ENCODE results near the gene LRRC14B. TPM values are rescaled to one million over a fixed set of nuclear protein-coding genes. Genes with fewer than 3 reads are reported as not detected.
A peak's percentile ranks its signal among the peaks of the same experiment; 100 is the strongest.
"Not testable (repeated sequence)": the region's sequence is repeated elsewhere in the genome, so short reads cannot be mapped to it uniquely, and the experiment has no call there.

LRRC14B gene
- total RNA-seq, 1 experiment from 2014 or later = not detected

GRCh38 chr5:217494-218456 lies 26.5 kb downstream of the LRRC14B start, which contains the start of the genes CCDC127 and SDHA:
Gene CCDC127, minus strand, starts transcription at chr5:218153. Its CDS starts 1,304 bp downstream, at chr5:216849.
Gene SDHA, plus strand, starts transcription at chr5:218320. Its CDS starts 36 bp downstream, at chr5:218356.
- Mint-ChIP-seq H3K36me3 (ENCODE audit: insufficient read depth, unreplicated experiment) (peaks cover 49% of the 10 kb centered on the region), H3K4me3 (ENCODE audit: low read depth, unreplicated experiment) (peak within 1 kb of the TSS; percentile 78), H3K4me1 (ENCODE audit: low read depth, unreplicated experiment) (peaks cover 37% of the 10 kb centered on the region), H3K27ac (ENCODE audit: unreplicated experiment) (peak within 1 kb of the TSS; percentile 56)
- DNase-seq = peak; percentile 98
- not testable (repeated sequence) for H3K9me3 Mint-ChIP-seq (ENCODE audit: low read depth, unreplicated experiment); H3K27me3 Mint-ChIP-seq (ENCODE audit: unreplicated experiment)
- BruUV-seq (replicated peaks) = TSS peak; percentile 47
- intact Hi-C loops (cut with micrococcal nuclease; ENCODE audit: unreplicated experiment) = loop anchor here (1.0 kb wide), 1 partner anchor 54 kb away; the partner anchor contains the start of gene PDCD6
- CTCF ChIA-PET = interaction anchor here (2.7 kb wide), 1 partner anchor 29 kb away, joined by 11 read pairs; no protein-coding TSS in a partner anchor
- TF ChIP-seq, protein P1, sequence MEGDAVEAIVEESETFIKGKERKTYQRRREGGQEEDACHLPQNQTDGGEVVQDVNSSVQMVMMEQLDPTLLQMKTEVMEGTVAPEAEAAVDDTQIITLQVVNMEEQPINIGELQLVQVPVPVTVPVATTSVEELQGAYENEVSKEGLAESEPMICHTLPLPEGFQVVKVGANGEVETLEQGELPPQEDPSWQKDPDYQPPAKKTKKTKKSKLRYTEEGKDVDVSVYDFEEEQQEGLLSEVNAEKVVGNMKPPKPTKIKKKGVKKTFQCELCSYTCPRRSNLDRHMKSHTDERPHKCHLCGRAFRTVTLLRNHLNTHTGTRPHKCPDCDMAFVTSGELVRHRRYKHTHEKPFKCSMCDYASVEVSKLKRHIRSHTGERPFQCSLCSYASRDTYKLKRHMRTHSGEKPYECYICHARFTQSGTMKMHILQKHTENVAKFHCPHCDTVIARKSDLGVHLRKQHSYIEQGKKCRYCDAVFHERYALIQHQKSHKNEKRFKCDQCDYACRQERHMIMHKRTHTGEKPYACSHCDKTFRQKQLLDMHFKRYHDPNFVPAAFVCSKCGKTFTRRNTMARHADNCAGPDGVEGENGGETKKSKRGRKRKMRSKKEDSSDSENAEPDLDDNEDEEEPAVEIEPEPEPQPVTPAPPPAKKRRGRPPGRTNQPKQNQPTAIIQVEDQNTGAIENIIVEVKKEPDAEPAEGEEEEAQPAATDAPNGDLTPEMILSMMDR (IDR thresholded peaks at IDR 0.05; ENCODE audit: unreplicated experiment) = peak; percentile 30

DNA sequence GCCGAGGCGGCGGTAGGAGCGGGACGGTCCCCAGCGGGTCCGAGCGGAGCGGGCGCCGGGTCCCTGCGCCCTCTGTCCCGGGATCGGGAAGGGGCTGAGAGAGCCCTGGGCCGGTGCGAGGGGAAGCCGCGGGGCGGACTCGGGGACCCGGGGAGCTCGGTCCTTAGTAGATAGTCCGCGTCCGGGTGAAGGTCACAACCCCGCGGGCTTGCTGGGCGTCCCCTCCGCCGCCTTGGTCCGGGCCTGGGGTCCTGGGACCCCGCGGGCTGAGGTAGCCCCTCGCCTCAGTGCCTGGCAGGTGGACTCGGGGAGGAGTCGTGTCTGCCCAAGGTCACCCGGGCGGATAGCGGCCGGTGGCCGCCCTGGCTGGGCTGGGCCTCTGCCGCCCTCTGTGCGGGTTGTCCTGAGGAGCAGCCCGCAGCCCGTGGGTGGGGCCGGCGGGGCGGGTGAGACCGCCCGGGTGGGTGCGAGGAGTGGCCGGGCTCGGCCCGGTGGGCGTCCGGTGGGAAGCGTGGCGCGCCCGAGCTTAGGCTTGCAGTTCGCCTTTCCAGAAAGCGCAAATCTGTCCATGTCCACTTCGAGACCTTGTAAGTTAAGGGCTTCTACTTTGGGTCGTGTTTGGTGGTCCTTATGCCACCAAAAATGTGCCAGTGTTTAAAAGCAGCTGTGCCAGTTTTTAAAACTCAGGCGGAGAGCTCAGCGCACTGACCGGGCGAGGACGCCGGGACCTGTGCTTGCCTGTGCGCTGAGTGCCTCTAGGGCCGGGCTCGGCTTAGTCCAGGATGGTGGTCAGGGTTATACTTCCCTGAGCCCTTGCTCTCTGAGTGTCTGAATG lies 27.4 kb downstream of the LRRC14B start:
- Mint-ChIP-seq H3K4me1 (ENCODE audit: low read depth, unreplicated experiment) (peaks cover 37% of the 10 kb centered on the region), H3K36me3 (ENCODE audit: insufficient read depth, unreplicated experiment) (peaks cover 49% of the 10 kb centered on the region), H3K27me3 (ENCODE audit: unreplicated experiment) (no peaks in the 10 kb centered on the region), H3K4me3 (ENCODE audit: low read depth, unreplicated experiment) (peak overlapping the region; percentile 78), H3K9me3 (ENCODE audit: low read depth, unreplicated experiment) (no peaks in the 10 kb centered on the region), H3K27ac (ENCODE audit: unreplicated experiment) (peak overlapping the region; percentile 44)
- BruUV-seq (replicated peaks) = no TSS peak
- DNase-seq = peak; percentile 38
- CTCF ChIA-PET = interaction anchor here (0.5 to 2.7 kb wide), 2 partner anchors 30 to 52 kb away, joined by 6 to 11 read pairs; partner anchors contain the start of gene PDCD6
- intact Hi-C loops (cut with micrococcal nuclease; ENCODE audit: unreplicated experiment) = loop anchor here (1.0 kb wide), 1 partner anchor 53 kb away; the partner anchor contains the start of gene PDCD6
- TF ChIP-seq, protein P1 (IDR thresholded peaks at IDR 0.05; ENCODE audit: unreplicated experiment) = no peak

DNA sequence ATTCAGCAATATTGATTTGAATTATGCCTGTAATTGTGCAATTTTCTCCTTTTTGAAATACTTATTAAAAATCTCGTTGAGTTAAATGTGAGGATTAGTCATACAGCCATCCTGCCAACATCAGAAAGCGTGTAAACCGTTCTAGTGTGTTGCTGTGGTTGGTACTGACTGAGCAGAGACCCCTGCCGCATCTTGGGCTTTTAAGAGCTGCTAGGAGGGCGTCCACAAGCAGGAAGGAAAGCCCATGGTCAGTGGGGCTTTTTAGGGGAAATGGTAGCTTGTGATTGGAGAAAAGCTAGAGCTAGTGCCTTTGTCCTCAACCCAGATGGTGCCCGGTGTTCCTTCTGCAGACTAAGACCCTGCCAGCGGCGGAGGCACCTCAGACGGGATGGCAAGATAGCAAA lies 28.2 kb downstream of the LRRC14B start:
- TF ChIP-seq, protein P1 (IDR thresholded peaks at IDR 0.05; ENCODE audit: unreplicated experiment) = no peak
- H3K27me3 Mint-ChIP-seq (ENCODE audit: unreplicated experiment) = no peaks in the 10 kb centered on the region
- intact Hi-C loops (cut with micrococcal nuclease; ENCODE audit: unreplicated experiment) = no loop called here
- peaks cover 44% of the 10 kb centered on the region for H3K36me3 Mint-ChIP-seq (ENCODE audit: insufficient read depth, unreplicated experiment)
- CTCF ChIA-PET = interaction anchor here (0.5 to 2.7 kb wide), 2 partner anchors 31 to 52 kb away, joined by 6 to 11 read pairs; partner anchors contain the start of gene PDCD6
- peaks cover 37% of the 10 kb centered on the region for H3K4me1 Mint-ChIP-seq (ENCODE audit: low read depth, unreplicated experiment)
- peak overlapping the region; percentile 78 for H3K4me3 Mint-ChIP-seq (ENCODE audit: low read depth, unreplicated experiment)
- H3K9me3 Mint-ChIP-seq (ENCODE audit: low read depth, unreplicated experiment) = no peaks in the 10 kb centered on the region
- H3K27ac Mint-ChIP-seq (ENCODE audit: unreplicated experiment) = peak overlapping the region; percentile 44
- TSS peak; percentile 55 for BruUV-seq (replicated peaks)
- DNase-seq = no peak

DNA sequence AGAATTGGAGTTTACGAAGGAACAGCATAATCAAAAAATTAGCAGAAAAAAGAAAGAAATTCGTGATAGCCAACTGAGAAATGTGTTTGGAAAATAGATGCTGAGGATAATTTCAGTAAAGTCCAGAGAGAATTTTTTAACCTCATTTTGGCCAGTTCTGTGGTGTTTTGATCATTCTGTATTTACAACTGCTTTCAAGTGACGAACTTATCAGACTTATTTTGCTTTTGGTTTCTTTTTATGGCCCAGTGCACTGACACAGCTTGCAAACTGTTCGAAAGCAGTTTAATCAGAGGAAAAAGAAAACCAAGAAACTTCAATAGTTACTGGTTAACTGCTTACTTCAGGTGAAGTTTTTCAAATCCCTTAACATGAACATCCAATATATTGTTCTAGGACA lies 28.7 kb downstream of the LRRC14B start:
- CTCF ChIA-PET = interaction anchor here (2.7 kb wide), 1 partner anchor 32 kb away, joined by 11 read pairs; no protein-coding TSS in a partner anchor
- Mint-ChIP-seq H3K4me3 (ENCODE audit: low read depth, unreplicated experiment) (peak overlapping the region; percentile 78), H3K4me1 (ENCODE audit: low read depth, unreplicated experiment) (peaks cover 37% of the 10 kb centered on the region), H3K9me3 (ENCODE audit: low read depth, unreplicated experiment) (no peaks in the 10 kb centered on the region), H3K36me3 (ENCODE audit: insufficient read depth, unreplicated experiment) (peaks cover 44% of the 10 kb centered on the region), H3K27ac (ENCODE audit: unreplicated experiment) (peak overlapping the region; percentile 44), H3K27me3 (ENCODE audit: unreplicated experiment) (no peaks in the 10 kb centered on the region)
- no TSS peak for BruUV-seq (replicated peaks)
- DNase-seq = no peak
- TF ChIP-seq, protein P1 (IDR thresholded peaks at IDR 0.05; ENCODE audit: unreplicated experiment) = no peak
- intact Hi-C loops (cut with micrococcal nuclease; ENCODE audit: unreplicated experiment) = no loop called here

- H3K9me3 Mint-ChIP-seq (ENCODE audit: low read depth, unreplicated experiment); DNase-seq; H3K4me3 Mint-ChIP-seq (ENCODE audit: low read depth, unreplicated experiment); intact Hi-C loops (cut with micrococcal nuclease; ENCODE audit: unreplicated experiment); BruUV-seq (replicated peaks); H3K27ac Mint-ChIP-seq (ENCODE audit: unreplicated experiment); H3K27me3 Mint-ChIP-seq (ENCODE audit: unreplicated experiment); CTCF ChIA-PET: not testable (repeated sequence)
- H3K4me1 Mint-ChIP-seq (ENCODE audit: low read depth, unreplicated experiment) = peaks cover 22% of the 10 kb centered on the region
- H3K36me3 Mint-ChIP-seq (ENCODE audit: insufficient read depth, unreplicated experiment) = peaks cover 51% of the 10 kb centered on the region
Observed at GRCh38 chr5:222951-223715, 31.8 kb downstream of the LRRC14B start.
